Activated naive CD4-positive, alpha-beta T cell treated with anti-CD3 and anti-CD28 coated beads for 36 hours (primary cell): ENCODE data around the gene AATK. TPM values are rescaled to one million over a fixed set of nuclear protein-coding genes. Genes with fewer than 3 reads are reported as not detected.
"Not testable (repeated sequence)": the region's sequence is repeated elsewhere in the genome, so short reads cannot be mapped to it uniquely, and the experiment has no call there.

Source experiments
- CTCF ChIA-PET: fragments of 350-600 bp; sonication (Branson Sonifier 250); formaldehyde crosslinking; loops from one replicate; lab custom pipeline; 2021; ENCODE audit warnings: antibody characterized with exemption; lab: Charles Lee
- DNase-seq: peaks from one replicate; pipeline ENCODE4 v3.0.0-alpha.2; 2020
- H3K27ac Mint-ChIP-seq: one replicate; pipeline ENCODE4 v1.8.0; 2021; ENCODE audit warnings: mild to moderate bottlenecking, mixed read lengths
- H3K27me3 Mint-ChIP-seq: one replicate; pipeline ENCODE4 v1.8.0; 2021; ENCODE audit warnings: low read depth, mixed read lengths
- H3K36me3 Mint-ChIP-seq: one replicate; pipeline ENCODE4 v1.8.0; 2021; ENCODE audit warnings: low read depth, mixed read lengths
- H3K4me1 Mint-ChIP-seq: one replicate; pipeline ENCODE4 v1.8.0; 2021; ENCODE audit warnings: low read depth, mixed read lengths
- H3K4me3 Mint-ChIP-seq: one replicate; pipeline ENCODE4 v1.8.0; 2021; ENCODE audit warnings: mild to moderate bottlenecking, moderate library complexity, mixed read lengths
- H3K9me3 Mint-ChIP-seq: one replicate; pipeline ENCODE4 v1.8.0; 2021; ENCODE audit warnings: mixed read lengths
- intact Hi-C: fragments of 100-400 bp; cut with micrococcal nuclease; formaldehyde crosslinking; loops from one replicate; pipeline ENCODE4 v1.15.1; 2023
- total RNA-seq, 2 experiments: library from RNA; stranded (reverse); gene quantifications; one replicate each; pipeline ENCODE4 v1.2.3, GENCODE V29; 2021

The AATK gene
- total RNA-seq, 2 experiments from 2014 or later, result 0.32 TPM; not detected in 1

DNA sequence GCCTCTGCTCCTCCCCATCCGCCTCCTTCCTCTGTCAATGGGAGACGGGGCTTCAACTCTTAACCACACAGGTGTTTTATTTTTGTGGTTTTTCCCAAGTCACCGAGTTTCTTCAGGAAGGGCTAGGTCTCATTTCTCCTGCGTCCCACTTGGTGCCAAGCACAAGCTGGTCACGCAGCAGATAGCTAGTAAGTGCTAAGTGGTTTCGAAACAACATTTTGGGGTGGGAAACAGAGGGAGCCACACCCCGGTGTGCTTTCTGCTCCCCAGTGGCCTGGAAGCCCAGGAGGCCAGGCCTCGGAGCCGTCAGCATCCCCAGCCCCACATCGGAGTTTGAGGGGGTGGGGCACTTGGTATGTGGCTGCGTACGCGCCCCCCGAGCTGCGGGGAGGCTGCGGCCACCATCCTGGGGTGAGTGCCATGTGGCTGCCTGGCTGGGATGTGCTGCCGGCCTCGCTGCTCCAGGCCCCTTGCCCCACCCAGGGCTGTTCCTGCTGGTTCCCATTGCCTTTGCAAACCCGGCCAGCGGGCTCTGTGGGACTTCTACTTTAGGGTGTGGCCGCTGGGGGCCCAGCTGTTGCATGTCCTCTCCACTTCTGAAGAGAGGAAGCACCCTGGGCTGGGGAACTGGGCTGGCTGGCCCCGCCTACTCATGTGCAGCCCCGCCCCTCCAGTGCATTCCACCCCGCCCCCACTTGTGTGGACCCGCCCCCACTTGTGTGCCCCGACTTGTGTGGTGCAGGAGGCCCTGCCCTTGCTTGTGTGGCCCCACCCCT is 75.5 kb downstream of the AATK start:
- Mint-ChIP-seq H3K27ac (no peak overlapping the region), H3K4me3 (no peak overlapping the region), H3K36me3 (no peaks in the 10 kb centered on the region), H3K9me3 (no peaks in the 10 kb centered on the region), H3K4me1 (peaks cover 15% of the 10 kb centered on the region), H3K27me3 (no peaks in the 10 kb centered on the region)
- CTCF ChIA-PET, result interaction anchor here (0.5 kb wide), 1 partner anchor 464 kb away, joined by 3 read pairs; no protein-coding TSS in a partner anchor
- no peak for DNase-seq
- intact Hi-C loops, result loop anchor here (10.0 kb wide), 1 partner anchor 296 kb away; no protein-coding TSS in a partner anchor

DNA sequence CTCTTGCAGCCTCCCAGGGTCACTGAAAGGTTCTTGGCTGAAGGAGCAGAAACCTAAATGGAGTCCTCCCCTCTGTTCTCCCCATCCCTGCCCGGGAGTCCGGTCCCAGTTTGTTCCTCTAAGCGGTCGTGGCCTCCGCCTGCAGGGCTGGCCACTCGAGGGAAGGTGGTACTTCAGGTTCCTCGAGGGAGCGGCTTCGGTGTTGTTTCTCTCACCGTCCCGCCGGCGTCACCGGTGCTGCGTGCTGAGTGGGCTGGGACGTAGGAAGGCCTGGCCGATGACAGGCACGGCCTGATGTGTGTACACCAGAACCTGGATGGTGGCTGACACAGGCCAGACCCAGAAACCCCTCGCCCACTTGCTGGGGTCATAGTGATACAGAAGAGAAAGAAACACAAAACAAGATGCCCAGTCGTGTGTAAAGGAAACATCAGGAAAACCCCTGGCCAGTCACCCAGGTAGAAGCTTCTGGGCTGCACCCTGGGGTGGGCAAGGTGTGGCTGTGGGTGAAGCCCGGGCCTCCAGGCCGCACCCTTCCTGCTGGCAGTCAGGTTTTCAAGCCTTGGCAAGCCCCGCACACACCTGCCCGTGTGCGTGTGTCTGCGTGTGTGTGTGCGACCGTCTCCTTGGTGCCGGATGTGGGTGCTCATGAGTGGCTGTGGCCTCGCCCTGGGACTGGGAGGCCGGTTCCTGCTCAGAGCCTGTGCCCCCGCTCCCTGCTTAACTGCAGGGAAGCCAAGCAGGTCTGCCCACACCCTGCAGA is 79.1 kb downstream of the AATK start:
- Mint-ChIP-seq H3K4me1 (peaks cover 4% of the 10 kb centered on the region), H3K36me3 (no peaks in the 10 kb centered on the region), H3K9me3 (no peaks in the 10 kb centered on the region), H3K27me3 (no peaks in the 10 kb centered on the region), H3K27ac (no peak overlapping the region), H3K4me3 (no peak overlapping the region)
- intact Hi-C loops, result no loop called here
- CTCF ChIA-PET, result interaction anchor here (0.6 kb wide), 1 partner anchor 56 kb away, joined by 3 read pairs; no protein-coding TSS in a partner anchor
- DNase-seq, result no peak

DNA sequence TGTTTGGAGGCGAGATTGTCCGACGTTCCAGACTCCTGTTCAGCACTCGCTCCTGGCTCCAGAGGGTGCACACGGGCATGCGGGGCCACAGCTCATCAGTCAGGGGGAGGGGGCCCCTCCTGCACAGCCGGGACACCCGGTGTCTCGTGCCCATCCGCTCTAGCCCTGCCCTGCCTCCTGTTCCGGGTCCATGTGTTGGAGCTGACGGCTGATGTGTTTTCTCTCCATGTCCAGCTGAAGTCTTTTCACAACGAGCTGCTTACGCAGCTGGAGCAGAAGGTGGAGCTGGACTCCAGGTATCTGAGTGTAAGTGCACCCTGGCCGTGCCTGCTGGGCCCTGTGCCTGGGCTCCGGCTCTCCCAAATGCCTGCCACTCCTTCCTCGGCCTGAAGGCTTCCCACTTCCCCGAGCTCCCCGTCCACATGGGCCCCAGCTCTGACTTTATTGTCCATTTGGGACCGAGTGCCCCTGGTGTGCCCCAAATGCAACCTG is 80.6 kb downstream of the AATK start:
- CTCF ChIA-PET, result interaction anchor here (0.8 kb wide), 1 partner anchor 1998 kb away, joined by 4 read pairs; no protein-coding TSS in a partner anchor
- Mint-ChIP-seq H3K27me3 (no peaks in the 10 kb centered on the region), H3K4me3 (no peak overlapping the region), H3K27ac (no peak overlapping the region), H3K36me3 (no peaks in the 10 kb centered on the region), H3K4me1 (peaks cover 2% of the 10 kb centered on the region), H3K9me3 (no peaks in the 10 kb centered on the region)
- no peak for DNase-seq
- intact Hi-C loops, result no loop called here

DNA sequence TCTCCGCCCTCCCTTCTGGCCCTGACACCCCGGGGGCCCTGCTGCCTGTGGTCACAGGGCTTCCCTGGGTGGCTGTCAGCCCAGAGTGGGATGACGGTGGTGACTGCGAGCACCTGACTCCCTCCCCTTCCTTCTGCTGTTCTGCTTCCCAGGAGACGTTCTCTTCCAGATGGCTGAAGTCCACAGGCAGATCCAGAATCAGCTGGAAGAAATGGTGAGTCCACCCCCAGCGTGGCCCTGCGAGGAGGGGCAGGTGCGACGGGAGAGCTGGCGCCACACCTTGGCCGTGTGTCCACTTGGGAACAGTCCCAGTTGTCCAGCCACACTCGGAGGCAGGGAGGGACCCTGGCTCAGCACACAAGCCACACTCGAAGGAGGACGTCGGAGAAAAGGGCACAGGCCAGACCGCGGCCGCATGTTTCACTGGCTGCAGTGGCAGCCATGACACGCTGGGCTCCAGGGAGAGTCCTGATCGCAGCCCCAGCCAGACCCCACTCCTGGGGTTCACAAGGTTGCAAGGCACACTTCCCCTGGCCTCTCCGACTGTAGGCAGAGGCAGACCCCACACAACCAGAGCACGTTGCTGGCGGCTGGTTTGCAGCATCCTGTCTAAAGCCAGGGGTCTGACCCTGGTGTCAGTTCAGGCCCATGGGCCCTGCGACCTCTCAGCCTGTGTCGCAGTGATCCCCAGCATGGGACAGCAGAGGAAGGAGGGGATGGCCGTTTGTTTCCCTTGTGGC is 81.2 kb downstream of the AATK start:
- CTCF ChIA-PET, result no interaction called here
- no peaks in the 10 kb centered on the region for H3K9me3 Mint-ChIP-seq
- H3K4me1 Mint-ChIP-seq, result peaks cover 2% of the 10 kb centered on the region
- no peaks in the 10 kb centered on the region for H3K36me3 Mint-ChIP-seq
- no peak overlapping the region for H3K4me3 Mint-ChIP-seq
- DNase-seq, result no peak
- intact Hi-C loops, result no loop called here
- H3K27ac Mint-ChIP-seq, result no peak overlapping the region
- H3K27me3 Mint-ChIP-seq, result no peaks in the 10 kb centered on the region

DNA sequence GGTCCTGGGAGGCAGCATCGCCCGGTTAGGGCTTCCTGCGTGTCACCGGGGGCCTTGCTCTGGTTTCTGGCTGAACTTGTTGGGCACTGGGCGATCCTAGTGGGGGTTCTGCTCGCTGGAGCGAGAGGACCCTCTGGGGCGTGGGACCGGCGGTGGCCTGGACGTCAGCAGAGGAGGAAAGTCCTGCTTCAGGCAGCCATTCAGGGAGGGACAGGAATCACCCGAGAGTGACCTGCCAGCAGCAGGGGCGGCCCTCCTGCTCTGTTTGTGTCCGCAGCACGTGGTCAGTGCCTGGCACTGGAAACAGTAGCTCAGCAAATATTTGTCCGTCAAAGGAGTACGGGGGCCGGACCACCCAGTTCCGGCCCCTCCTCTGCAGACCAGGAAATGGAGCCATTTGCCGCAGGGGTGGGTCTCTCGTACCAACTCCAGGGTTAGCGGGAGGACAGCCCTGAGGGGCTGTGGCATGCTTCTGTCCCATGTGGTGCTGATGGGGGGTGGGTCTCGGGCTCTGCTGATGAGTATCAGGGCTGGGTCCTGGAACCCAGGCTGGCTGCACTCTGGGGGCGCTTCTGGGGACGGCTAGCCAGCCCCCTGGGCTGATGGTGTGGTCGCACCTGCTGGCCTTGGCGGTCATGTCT is 82.8 kb downstream of the AATK start:
- H3K4me1 Mint-ChIP-seq, result peaks cover 2% of the 10 kb centered on the region
- CTCF ChIA-PET, result no interaction called here
- intact Hi-C loops, result no loop called here

DNA sequence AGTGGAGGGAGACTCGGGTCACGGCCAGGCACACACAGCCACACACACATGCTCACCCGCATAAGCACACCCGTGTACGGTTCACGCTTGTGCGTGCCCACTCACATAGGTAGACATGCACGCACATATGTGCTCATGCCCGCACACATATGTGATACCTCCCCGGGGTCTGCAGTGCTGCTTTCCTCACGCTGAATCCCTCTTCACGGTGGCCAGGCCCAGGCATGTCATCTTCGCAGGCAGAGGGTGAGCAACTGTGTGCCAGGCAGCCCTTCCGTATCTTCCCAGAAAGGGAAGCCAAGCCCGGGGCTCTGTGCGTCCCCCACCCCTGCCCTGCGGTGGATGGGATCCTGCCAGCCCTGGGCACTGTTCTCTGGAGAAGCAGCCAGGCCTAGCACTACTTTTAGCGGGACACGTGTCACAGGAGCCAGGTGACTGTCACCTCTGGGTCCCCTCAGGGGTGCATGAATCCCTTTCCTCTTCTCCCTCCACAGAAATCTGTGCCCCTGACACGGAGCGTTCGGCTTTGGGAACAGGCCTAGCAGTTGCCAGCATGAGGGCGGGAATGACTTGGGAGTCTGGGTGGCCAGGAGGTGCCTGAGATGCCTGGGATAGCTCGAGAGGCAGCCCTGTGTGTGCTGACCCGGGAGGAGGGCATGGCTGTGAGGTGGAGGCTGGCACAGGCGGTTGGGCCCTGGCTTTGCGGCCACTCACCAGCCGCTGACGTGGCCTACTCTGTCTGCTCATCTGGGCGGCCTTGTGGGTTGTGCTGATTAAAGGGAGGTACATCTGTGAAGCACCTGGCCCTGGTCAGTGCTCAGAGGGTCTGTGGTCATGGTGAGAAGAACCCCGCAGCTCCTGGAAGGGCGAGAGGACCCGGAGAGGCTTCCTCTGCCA is 83.6 kb downstream of the AATK start:
- Mint-ChIP-seq H3K36me3 (no peaks in the 10 kb centered on the region), H3K4me3 (no peak overlapping the region), H3K9me3 (no peaks in the 10 kb centered on the region), H3K27me3 (no peaks in the 10 kb centered on the region), H3K27ac (no peak overlapping the region), H3K4me1 (no peaks in the 10 kb centered on the region)
- CTCF ChIA-PET, result no interaction called here
- intact Hi-C loops, result no loop called here
- DNase-seq, result no peak

More for the DNA sequence above, 82.8 kb downstream of the AATK start:
- Mint-ChIP-seq H3K4me3 (no peak overlapping the region), H3K36me3 (no peaks in the 10 kb centered on the region), H3K27ac (no peak overlapping the region), H3K9me3 (no peaks in the 10 kb centered on the region), H3K27me3 (no peaks in the 10 kb centered on the region)
- DNase-seq, result no peak

DNA sequence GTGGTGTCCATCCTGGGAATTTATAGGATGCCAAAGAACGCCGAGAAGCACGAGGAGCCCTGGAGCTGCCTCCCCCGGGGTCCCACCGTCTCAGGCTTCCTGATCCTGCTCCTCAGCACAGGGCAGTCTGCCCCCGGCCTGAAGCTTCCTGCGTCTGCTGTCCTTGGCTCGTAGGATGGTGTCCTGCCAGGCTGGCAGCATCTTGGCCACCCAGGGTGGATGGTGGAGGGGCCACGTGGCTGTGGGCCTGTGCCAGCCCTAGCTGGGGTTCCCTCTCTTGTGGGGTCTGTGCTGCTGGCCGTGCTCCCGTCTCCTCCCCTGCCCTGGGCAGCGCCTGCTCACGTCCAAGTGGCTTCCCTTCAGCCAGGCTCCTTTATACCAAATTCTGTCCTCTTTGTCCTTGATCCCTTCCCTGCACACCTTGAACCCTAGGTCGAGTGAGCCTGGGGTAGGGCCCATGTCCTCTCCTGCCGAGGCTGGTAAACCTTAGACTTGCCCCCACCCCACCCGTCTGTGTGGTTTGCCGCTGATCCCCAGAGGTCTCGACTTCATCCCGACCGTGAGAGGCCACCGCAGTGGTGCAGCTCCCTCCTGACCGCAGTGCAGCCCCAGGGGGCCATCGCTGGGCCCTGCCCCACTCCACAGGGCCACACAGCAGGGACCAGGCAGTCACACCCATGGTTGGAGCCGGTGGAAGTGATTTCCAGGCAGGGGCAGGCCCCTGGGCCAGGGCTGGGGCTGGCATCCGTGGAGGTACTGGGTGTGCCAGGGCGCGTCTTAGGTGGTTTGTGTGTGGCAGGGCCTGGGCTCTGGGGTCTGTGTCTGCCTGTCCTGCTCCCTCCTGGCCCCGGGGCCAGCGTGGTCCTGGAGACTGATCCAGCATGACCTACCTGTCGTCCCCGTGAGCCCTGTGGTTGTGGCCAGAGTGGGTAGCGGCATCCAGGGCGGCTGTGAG is 84.5 kb downstream of the AATK start:
- no peaks in the 10 kb centered on the region for H3K9me3 Mint-ChIP-seq
- no peaks in the 10 kb centered on the region for H3K4me1 Mint-ChIP-seq
- CTCF ChIA-PET, result no interaction called here
- H3K36me3 Mint-ChIP-seq, result no peaks in the 10 kb centered on the region
- intact Hi-C loops, result no loop called here
- no peak for DNase-seq
- H3K27me3 Mint-ChIP-seq, result no peaks in the 10 kb centered on the region
- H3K4me3 Mint-ChIP-seq, result no peak overlapping the region
- no peak overlapping the region for H3K27ac Mint-ChIP-seq

DNA sequence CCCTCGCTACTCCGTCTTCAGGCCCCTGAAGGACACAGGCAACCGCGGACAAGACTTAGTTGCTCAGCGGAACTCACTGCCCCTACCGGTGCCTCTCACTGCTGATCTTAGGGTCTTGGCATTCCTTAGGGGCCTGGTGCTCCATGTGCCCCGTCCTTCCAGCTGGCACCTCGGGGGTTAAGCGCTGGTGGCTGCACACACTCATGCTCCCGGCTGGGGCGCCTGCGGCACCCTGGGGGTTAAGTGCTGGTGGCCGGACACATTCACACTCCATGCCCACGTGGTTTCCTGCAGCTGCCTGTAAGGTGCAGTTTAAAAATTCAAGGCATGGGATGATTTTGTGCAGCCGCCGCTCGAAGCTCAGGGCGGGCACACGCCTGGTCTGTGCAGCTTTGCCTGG is 86.0 kb downstream of the AATK start:
- Mint-ChIP-seq H3K9me3 (no peaks in the 10 kb centered on the region), H3K27ac (no peak overlapping the region), H3K36me3 (no peaks in the 10 kb centered on the region), H3K4me3 (no peak overlapping the region), H3K4me1 (no peaks in the 10 kb centered on the region), H3K27me3 (no peaks in the 10 kb centered on the region)
- intact Hi-C loops, result no loop called here
- CTCF ChIA-PET, result no interaction called here
- no peak for DNase-seq

DNA sequence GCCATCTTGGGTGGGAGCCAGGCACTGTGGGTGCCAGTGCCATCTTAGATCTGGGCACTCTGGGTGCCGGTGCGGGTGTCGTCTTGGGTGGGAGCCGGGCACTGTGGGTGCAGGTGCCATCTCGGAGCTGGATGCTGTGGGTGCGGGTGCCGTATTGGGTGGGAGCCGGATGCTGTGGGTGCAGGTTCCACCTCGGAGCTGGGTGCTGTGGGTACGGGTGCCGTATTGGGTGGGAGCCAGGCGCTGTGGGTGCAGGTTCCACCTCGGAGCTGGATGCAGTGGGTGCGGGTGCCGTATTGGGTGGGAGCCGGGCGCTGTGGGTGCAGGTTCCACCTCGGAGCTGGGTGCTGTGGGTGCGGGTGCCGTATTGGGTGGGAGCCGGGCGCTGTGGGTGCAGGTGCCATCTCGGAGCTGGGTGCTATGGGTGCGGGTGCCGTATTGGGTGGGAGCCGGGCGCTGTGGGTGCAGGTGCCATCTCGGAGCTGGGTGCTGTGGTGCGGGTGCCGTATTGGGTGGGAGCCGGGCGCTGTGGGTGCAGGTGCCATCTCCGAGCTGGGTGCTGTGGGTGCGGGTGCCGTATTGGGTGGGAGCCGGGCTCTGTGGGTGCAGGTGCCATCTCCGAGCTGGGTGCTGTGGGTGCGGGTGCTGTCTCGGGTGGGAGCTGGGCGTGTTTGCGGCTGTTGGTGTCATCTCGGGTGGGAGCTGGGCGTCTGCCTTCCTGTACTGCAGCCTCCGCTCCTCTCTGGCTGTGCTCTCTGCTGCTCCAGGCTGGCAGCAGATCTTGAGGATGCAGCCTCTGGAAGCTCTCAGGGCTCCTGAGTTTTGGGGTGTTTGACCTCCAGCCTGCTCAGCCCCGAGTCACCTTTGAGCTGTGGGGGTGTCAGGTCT is 87.8 kb downstream of the AATK start:
- intact Hi-C loops, H3K27ac Mint-ChIP-seq, H3K4me3 Mint-ChIP-seq, H3K9me3 Mint-ChIP-seq, H3K4me1 Mint-ChIP-seq, DNase-seq, H3K36me3 Mint-ChIP-seq, H3K27me3 Mint-ChIP-seq: not testable (repeated sequence)
- CTCF ChIA-PET, result interaction anchor here (0.6 to 0.7 kb wide), 2 partner anchors 20 to 160 kb away, joined by 3 to 4 read pairs; no protein-coding TSS in a partner anchor
